ENCODE measurements around the gene NOP58. TPM values are rescaled to one million over a fixed set of nuclear protein-coding genes. Genes with fewer than 3 reads are reported as not detected.

The NOP58 gene
- total RNA-seq, 1 donor from 2014 or later = 49.6 TPM

DNA sequence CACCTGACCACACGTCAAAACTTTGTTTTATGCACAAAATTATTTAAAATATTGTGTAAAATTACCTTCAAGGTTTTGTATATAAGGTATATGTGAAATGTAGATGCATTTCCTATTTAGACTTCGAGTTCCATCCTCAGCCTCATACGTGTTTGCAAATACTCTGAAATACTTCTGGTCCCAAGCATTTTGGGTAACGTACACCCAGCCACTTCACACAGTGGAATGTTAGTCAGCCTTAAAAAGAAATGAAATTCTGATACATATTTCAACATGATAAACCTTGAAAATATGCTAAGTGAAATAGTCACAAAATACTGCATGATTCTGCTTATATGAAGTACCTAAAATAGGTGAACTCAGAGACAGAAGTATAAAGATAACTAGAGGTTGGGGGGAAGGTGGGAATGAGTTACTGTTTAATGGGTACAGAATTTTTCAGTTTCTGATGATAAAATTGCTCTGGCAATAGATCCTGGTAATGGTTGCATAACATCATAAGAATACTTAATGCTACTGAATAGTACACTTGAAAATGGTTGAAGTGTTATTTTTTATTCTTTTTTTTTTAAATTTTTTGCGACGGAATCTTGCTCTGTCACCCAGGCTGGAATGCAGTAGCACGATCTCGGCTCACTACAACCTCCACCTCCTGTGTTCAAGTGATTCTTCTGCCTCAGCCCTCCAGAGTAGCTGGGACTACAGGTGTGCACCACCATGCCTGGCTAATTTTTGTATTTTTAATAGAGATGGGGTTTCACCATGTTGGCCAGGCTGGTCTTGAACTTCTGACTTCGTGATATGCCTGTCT, 24.0 kb downstream of the NOP58 start:
- H3K4me1 Mint-ChIP-seq (ENCODE audit: low read depth, unreplicated experiment) = no peaks in the 10 kb centered on the region
- TF ChIP-seq, protein P1, sequence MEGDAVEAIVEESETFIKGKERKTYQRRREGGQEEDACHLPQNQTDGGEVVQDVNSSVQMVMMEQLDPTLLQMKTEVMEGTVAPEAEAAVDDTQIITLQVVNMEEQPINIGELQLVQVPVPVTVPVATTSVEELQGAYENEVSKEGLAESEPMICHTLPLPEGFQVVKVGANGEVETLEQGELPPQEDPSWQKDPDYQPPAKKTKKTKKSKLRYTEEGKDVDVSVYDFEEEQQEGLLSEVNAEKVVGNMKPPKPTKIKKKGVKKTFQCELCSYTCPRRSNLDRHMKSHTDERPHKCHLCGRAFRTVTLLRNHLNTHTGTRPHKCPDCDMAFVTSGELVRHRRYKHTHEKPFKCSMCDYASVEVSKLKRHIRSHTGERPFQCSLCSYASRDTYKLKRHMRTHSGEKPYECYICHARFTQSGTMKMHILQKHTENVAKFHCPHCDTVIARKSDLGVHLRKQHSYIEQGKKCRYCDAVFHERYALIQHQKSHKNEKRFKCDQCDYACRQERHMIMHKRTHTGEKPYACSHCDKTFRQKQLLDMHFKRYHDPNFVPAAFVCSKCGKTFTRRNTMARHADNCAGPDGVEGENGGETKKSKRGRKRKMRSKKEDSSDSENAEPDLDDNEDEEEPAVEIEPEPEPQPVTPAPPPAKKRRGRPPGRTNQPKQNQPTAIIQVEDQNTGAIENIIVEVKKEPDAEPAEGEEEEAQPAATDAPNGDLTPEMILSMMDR (IDR thresholded peaks at IDR 0.05; ENCODE audit: partially characterized antibody, unreplicated experiment) = no peak
- no peaks in the 10 kb centered on the region for H3K36me3 Mint-ChIP-seq (ENCODE audit: unreplicated experiment)
- H3K27me3 Mint-ChIP-seq (ENCODE audit: unreplicated experiment) = no peaks in the 10 kb centered on the region
- H3K27ac Mint-ChIP-seq (ENCODE audit: unreplicated experiment) = no peak overlapping the region
- H3K9me3 Mint-ChIP-seq (ENCODE audit: unreplicated experiment) = peaks cover 1% of the 10 kb centered on the region
- H3K4me3 Mint-ChIP-seq (ENCODE audit: unreplicated experiment) = no peak overlapping the region
- DNase-seq = no peak

DNA sequence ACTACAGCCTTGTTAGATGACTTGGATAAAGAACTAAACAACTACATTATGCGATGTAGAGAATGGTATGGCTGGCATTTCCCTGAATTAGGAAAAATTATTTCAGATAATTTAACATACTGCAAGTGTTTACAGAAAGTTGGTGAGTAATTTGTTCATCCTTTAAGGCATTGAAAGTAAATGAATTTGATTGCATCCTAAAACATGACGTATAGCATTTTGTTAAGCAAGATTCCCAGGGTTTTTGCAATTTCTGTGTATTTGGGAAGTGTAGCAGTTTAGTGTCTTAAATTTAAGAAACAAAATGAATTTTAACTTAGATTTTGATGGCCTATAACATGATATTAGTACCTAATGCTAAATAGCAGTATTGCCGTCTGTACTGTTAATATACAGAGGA, 24.8 kb downstream of the NOP58 start:
- Mint-ChIP-seq H3K4me1 (ENCODE audit: low read depth, unreplicated experiment) (no peaks in the 10 kb centered on the region), H3K27me3 (ENCODE audit: unreplicated experiment) (no peaks in the 10 kb centered on the region), H3K27ac (ENCODE audit: unreplicated experiment) (no peak overlapping the region), H3K9me3 (ENCODE audit: unreplicated experiment) (peaks cover 1% of the 10 kb centered on the region), H3K36me3 (ENCODE audit: unreplicated experiment) (no peaks in the 10 kb centered on the region), H3K4me3 (ENCODE audit: unreplicated experiment) (no peak overlapping the region)
- TF ChIP-seq, protein P1 (IDR thresholded peaks at IDR 0.05; ENCODE audit: partially characterized antibody, unreplicated experiment) = no peak
- DNase-seq = no peak

DNA sequence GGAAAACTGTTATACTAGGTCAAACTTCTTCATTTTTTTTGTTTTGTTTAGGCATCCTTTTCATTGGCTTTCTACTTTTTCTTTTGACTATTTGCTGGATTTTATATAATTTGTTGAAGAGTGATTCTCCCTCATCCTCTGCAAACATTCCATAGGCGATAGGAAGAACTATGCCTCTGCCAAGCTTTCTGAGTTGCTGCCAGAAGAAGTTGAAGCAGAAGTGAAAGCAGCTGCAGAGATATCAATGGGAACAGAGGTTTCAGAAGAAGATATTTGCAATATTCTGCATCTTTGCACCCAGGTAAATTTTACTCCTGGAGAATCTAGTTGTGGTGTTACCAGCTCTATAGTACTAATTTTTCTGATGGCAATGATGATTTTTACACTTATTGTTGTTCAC, 25.4 kb downstream of the NOP58 start:
- H3K9me3 Mint-ChIP-seq (ENCODE audit: unreplicated experiment) = peaks cover 1% of the 10 kb centered on the region
- no peaks in the 10 kb centered on the region for H3K4me1 Mint-ChIP-seq (ENCODE audit: low read depth, unreplicated experiment)
- no peak for DNase-seq
- no peaks in the 10 kb centered on the region for H3K36me3 Mint-ChIP-seq (ENCODE audit: unreplicated experiment)
- no peak overlapping the region for H3K27ac Mint-ChIP-seq (ENCODE audit: unreplicated experiment)
- TF ChIP-seq, protein P1 (IDR thresholded peaks at IDR 0.05; ENCODE audit: partially characterized antibody, unreplicated experiment) = no peak
- H3K4me3 Mint-ChIP-seq (ENCODE audit: unreplicated experiment) = no peak overlapping the region
- no peaks in the 10 kb centered on the region for H3K27me3 Mint-ChIP-seq (ENCODE audit: unreplicated experiment)

DNA sequence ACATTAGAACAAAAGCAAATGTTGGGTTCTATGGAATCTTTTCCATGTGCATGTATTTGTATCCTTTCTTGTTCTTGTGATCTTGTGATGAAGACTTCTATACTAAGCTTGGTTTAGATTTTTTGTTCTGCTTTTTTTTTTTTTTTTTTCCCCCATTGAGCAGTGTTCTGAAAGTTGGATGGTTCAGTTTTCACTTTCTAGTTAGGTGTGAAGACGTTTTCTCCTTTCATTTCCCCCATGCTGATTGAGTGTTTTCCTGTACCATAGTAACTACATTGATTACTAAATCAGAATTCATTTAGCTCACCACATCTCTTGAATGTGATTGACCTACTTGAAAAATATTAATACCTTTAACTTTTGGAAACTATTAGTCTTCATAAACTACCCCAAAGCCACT, 34.1 kb downstream of the NOP58 start:
- Mint-ChIP-seq H3K4me1 (ENCODE audit: low read depth, unreplicated experiment) (no peaks in the 10 kb centered on the region), H3K4me3 (ENCODE audit: unreplicated experiment) (no peak overlapping the region), H3K9me3 (ENCODE audit: unreplicated experiment) (no peaks in the 10 kb centered on the region), H3K27me3 (ENCODE audit: unreplicated experiment) (no peaks in the 10 kb centered on the region), H3K27ac (ENCODE audit: unreplicated experiment) (no peak overlapping the region), H3K36me3 (ENCODE audit: unreplicated experiment) (peaks cover 3% of the 10 kb centered on the region)
- TF ChIP-seq, protein P1 (IDR thresholded peaks at IDR 0.05; ENCODE audit: partially characterized antibody, unreplicated experiment) = no peak
- no peak for DNase-seq

DNA sequence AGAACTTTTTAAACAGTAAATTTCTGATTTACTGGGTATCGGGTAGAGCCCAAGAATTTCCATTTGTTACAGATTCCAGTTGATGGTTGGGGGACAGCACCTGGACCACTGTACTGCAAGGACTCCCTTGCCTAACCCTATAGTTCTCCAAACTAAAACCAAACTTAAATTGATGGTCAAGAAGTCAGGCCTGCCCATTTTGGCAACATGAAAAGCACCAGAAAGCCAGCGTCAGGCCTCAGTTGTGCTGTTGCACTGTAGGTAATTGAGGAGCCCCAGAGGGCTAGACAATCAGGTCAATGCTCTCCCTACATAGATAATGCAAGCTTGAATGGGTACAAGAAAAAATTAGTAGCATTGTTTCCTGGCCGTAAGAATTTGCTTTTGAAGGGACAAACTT, 40.5 kb downstream of the NOP58 start:
- H3K36me3 Mint-ChIP-seq (ENCODE audit: unreplicated experiment) = no peaks in the 10 kb centered on the region
- H3K4me3 Mint-ChIP-seq (ENCODE audit: unreplicated experiment) = no peak overlapping the region
- no peaks in the 10 kb centered on the region for H3K27me3 Mint-ChIP-seq (ENCODE audit: unreplicated experiment)
- no peak for DNase-seq
- no peak overlapping the region for H3K27ac Mint-ChIP-seq (ENCODE audit: unreplicated experiment)
- TF ChIP-seq, protein P1 (IDR thresholded peaks at IDR 0.05; ENCODE audit: partially characterized antibody, unreplicated experiment) = no peak
- no peaks in the 10 kb centered on the region for H3K4me1 Mint-ChIP-seq (ENCODE audit: low read depth, unreplicated experiment)
- H3K9me3 Mint-ChIP-seq (ENCODE audit: unreplicated experiment) = no peaks in the 10 kb centered on the region

All from glutamatergic neuron (in vitro differentiated cells).